B cell (primary cell): ENCODE measurements around the gene SMNDC1. TPM values are rescaled to one million over a fixed set of nuclear protein-coding genes. Genes with fewer than 3 reads are reported as not detected.

Experiments used
- ATAC-seq: fragments of 200-7000 bp; cut with Tn5 transposase; one replicate; pipeline ENCODE4 v1.10.0; 2021; ENCODE audit warnings: low read depth, mild to moderate bottlenecking, moderate number of reproducible peaks, moderate library complexity
- CTCF ChIA-PET: fragments of 350-600 bp; sonication (Branson Sonifier 250); formaldehyde crosslinking; loops from one replicate; lab custom pipeline; 2021; ENCODE audit warnings: antibody characterized with exemption, inconsistent platforms; lab: Charles Lee
- POLR2A ChIA-PET: fragments of 350-600 bp; sonication (Branson Sonifier 250); formaldehyde crosslinking; loops from one replicate; lab custom pipeline; 2021; ENCODE audit warnings: antibody characterized with exemption; lab: Charles Lee
- DNase-seq: peaks from one replicate; pipeline ENCODE4 v3.0.0; 2013
- H2AFZ ChIP-seq: 2 replicates; pipeline ENCODE4 v1.6.1; 2012; ENCODE audit warnings: mild to moderate bottlenecking, low read depth, low read length; ENCODE audit not compliant: insufficient read depth, poor library complexity, severe bottlenecking
- H3K27ac ChIP-seq, 2 donors: 1 replicate in 1 of 2; 2 replicates in 1 of 2; pipeline ENCODE4 v1.5.1; 2012 to 2013; ENCODE audit warnings: low read length in 2 of 2, mild to moderate bottlenecking in 2 of 2, moderate library complexity in 1 of 2
- H3K27me3 ChIP-seq, 4 experiments: fragments of 200-600 bp in 1 of 4; sonication (generic) in 1 of 4; replicated peaks in 1 of 4; 1 replicate in 2 of 4; 2 replicates in 2 of 4; pipeline versions ENCODE4 v1.6.1 to v1.7.0; 2013 to 2016; ENCODE audit warnings: low read length in 3 of 4, mild to moderate bottlenecking in 2 of 4, mixed read lengths in 1 of 4, moderate library complexity in 1 of 4; ENCODE audit not compliant: insufficient read depth in 4 of 4, control insufficient read depth in 3 of 4; ENCODE audit errors: control extremely low read depth in 1 of 4
- H3K36me3 ChIP-seq, 2 experiments: replicated peaks in 1 of 2; 1 replicate in 1 of 2; 2 replicates in 1 of 2; pipeline versions ENCODE4 v1.6.1 to v1.7.1; 2013; ENCODE audit warnings: low read length in 1 of 2; ENCODE audit not compliant: insufficient read depth in 2 of 2, control insufficient read depth in 1 of 2; ENCODE audit errors: control extremely low read depth in 1 of 2, extremely low read depth in 1 of 2
- H3K4me1 ChIP-seq, 2 donors: fragments of 200-600 bp in 1 of 2; sonication (generic) in 1 of 2; 1 replicate in 1 of 2; 2 replicates in 1 of 2; pipeline versions ENCODE4 v1.5.1 to v1.6.1; 2013 to 2017; ENCODE audit warnings: low read length in 2 of 2; ENCODE audit not compliant: control insufficient read depth in 2 of 2, insufficient read depth in 2 of 2
- H3K4me2 ChIP-seq: replicated peaks from 2 replicates; pipeline ENCODE3; 2012; ENCODE audit warnings: mild to moderate bottlenecking, low read depth, low read length; ENCODE audit not compliant: poor library complexity, severe bottlenecking
- H3K4me3 ChIP-seq, 5 experiments: fragments of 200-600 bp in 1 of 5; sonication (generic) in 1 of 5; 1 replicate in 3 of 5; 2 replicates in 2 of 5; pipeline versions ENCODE4 v1.5.1 to v1.7.0; 2011 to 2016; ENCODE audit warnings: low read length in 4 of 5, mild to moderate bottlenecking in 4 of 5, low read depth in 2 of 5, control low read depth in 1 of 5, moderate library complexity in 1 of 5; ENCODE audit not compliant: insufficient read depth in 1 of 5; ENCODE audit errors: control extremely low read depth in 1 of 5, extremely low read depth in 1 of 5
- H3K79me2 ChIP-seq: fragments of 200-600 bp; sonication (generic); one replicate; pipeline ENCODE4 v1.6.0; 2016; ENCODE audit warnings: low read length; ENCODE audit not compliant: control insufficient read depth, insufficient read depth
- H3K9ac ChIP-seq: fragments of 200-600 bp; sonication (generic); 2 replicates; pipeline ENCODE4 v1.6.1; 2017; ENCODE audit warnings: mild to moderate bottlenecking, low read length, moderate library complexity
- H3K9me3 ChIP-seq, 3 donors: one replicate each; pipeline versions ENCODE4 v1.6.1 to v1.7.1; 2013; ENCODE audit warnings: low read length in 2 of 3; ENCODE audit not compliant: control insufficient read depth in 2 of 3, insufficient read depth in 1 of 3; ENCODE audit errors: control extremely low read depth in 1 of 3
- H4K20me1 ChIP-seq: 2 replicates; pipeline ENCODE4 v1.6.0; 2012; ENCODE audit warnings: mild to moderate bottlenecking, low read length; ENCODE audit not compliant: insufficient read depth, control insufficient read depth, poor library complexity, severe bottlenecking
- H3K27ac Mint-ChIP-seq: one replicate; pipeline ENCODE4 v1.8.0; 2021; ENCODE audit warnings: mixed read lengths
- H3K27me3 Mint-ChIP-seq: one replicate; pipeline ENCODE4 v1.8.0; 2021; ENCODE audit warnings: mixed read lengths
- H3K4me1 Mint-ChIP-seq: one replicate; pipeline ENCODE4 v1.8.0; 2021; ENCODE audit warnings: mixed read lengths
- H3K4me3 Mint-ChIP-seq: one replicate; pipeline ENCODE4 v1.8.0; 2021; ENCODE audit warnings: mixed read lengths
- H3K9me3 Mint-ChIP-seq: one replicate; pipeline ENCODE4 v1.8.0; 2022; ENCODE audit warnings: mixed read lengths; ENCODE audit not compliant: insufficient read depth
- CTCF ChIP-seq: fragments of 200-600 bp; IDR thresholded peaks from one replicate; pipeline ENCODE4 v1.8.0; 2022; ENCODE audit warnings: antibody characterized with exemption, mild to moderate bottlenecking
- EZH2 ChIP-seq: IDR thresholded peaks from 2 replicates; pipeline ENCODE4 v1.6.1; 2012; ENCODE audit warnings: borderline replicate concordance, low read depth, mild to moderate bottlenecking, moderate library complexity, low read length; ENCODE audit not compliant: insufficient read depth, poor library complexity, severe bottlenecking
- WGBS: methylation state at CpG from one replicate; pipeline ENCODE4 v1.1.5; 2013; ENCODE audit warnings: missing lambda C conversion rate; ENCODE audit not compliant: insufficient coverage; 5-methylcytosine and 5-hydroxymethylcytosine counted together
- intact Hi-C: fragments of 100-400 bp; cut with micrococcal nuclease; formaldehyde crosslinking; loops from one replicate; pipeline ENCODE4 v1.10.0; 2022
- polyA plus RNA-seq: library from polyadenylated mRNA; depleted of rRNA; stranded (reverse); fragments of >200 nt; gene quantifications from 2 replicates; pipeline ENCODE4 v1.2.3, GENCODE V29; 2012
- total RNA-seq, 2 donors: library from RNA; stranded (reverse); fragments of 120-200 nt in 1 of 2; gene quantifications; 1 replicate in 1 of 2; 2 replicates in 1 of 2; pipeline versions ENCODE4 v1.2.3 to v1.2.4, GENCODE V29; 2013 to 2022

The SMNDC1 gene
- total and polyA plus RNA-seq, 2 donors (not counting 1 experiment from before 2014, with no cell fraction given): 12.1 to 36.0 TPM

DNA sequence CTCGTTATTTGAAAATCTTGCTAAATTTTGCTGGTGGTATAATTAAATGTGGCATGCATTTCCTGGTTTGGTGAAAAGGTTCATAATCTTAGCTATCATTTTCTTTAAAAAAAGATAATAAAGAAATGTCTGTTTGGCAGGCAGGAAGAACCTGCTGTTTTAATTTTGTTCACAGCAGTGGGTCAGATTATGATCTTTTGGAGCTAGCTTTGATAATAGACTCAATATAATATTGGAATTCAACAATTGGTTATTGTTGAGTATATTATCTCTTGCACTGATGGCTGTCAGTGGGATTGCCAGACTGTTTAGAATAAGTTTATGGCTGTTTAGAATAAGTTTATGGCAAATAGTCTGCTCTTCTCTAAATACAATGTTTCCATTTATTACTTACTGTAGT, 62.2 kb downstream of the SMNDC1 start:
- no peak overlapping the region for H3K4me2 ChIP-seq
- POLR2A ChIA-PET: no interaction called here
- no CpG with 5 or more reads among the region's 1 CpG for WGBS
- intact Hi-C loops: no loop called here
- H4K20me1 ChIP-seq: peaks cover 18% of the 10 kb centered on the region
- H2AFZ ChIP-seq: no peak overlapping the region
- H3K36me3 ChIP-seq: peaks cover 0 to 3% of the 10 kb centered on the region in 2 experiments
- CTCF ChIA-PET: interaction anchor here (1.0 kb wide), 1 partner anchor 37 kb away, joined by 4 read pairs; no protein-coding TSS in a partner anchor
- no peaks in the 10 kb centered on the region for H3K27me3 ChIP-seq
- peaks cover 16% of the 10 kb centered on the region for H3K4me1 Mint-ChIP-seq
- TF ChIP-seq EZH2: no peak
- TF ChIP-seq CTCF: no peak
- no peak overlapping the region for H3K27ac Mint-ChIP-seq
- peaks cover 19% of the 10 kb centered on the region for H3K79me2 ChIP-seq
- H3K4me1 ChIP-seq: peaks cover 3 to 6% of the 10 kb centered on the region in 2 donors
- H3K9me3 ChIP-seq: peaks cover 0 to 1% (median 0%) of the 10 kb centered on the region in 3 donors
- H3K4me3 Mint-ChIP-seq: no peak overlapping the region
- no peak overlapping the region for H3K4me3 ChIP-seq
- no peak overlapping the region for H3K9ac ChIP-seq
- DNase-seq (no peak), ATAC-seq (no peak)
- peaks cover 3% of the 10 kb centered on the region for H3K27me3 Mint-ChIP-seq
- no peak overlapping the region for H3K27ac ChIP-seq
- H3K9me3 Mint-ChIP-seq: no peaks in the 10 kb centered on the region

DNA sequence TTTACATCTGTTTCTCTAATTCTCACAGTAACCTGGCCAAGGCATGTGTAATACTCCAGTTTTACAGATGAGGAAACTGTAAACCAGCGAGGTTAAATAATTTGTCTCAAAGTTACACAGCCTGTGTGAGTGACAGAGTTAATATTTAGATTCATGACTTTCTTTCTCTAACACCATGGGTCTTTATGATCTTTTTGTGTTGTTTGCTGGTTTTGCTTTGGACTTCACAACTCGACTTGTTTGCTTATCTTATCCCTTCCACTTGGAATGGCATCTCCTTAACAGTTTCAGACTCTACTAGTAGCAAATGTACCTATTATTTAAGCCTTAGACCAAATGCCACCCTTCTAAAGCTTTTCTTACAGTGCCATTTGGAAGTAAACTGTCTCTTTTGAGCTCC, 62.9 kb downstream of the SMNDC1 start:
- Histone ChIP-seq H3K36me3 (peaks cover 0 to 3% of the 10 kb centered on the region in 2 experiments), H3K27me3 (no peaks in the 10 kb centered on the region), H3K27ac (no peak overlapping the region), H3K4me3 (no peak overlapping the region), H3K4me1 (peaks cover 3 to 6% of the 10 kb centered on the region in 2 donors), H3K9me3 (peaks cover 0 to 1% (median 0%) of the 10 kb centered on the region in 3 donors), H3K79me2 (peaks cover 25% of the 10 kb centered on the region), H3K4me2 (peak overlapping the region; percentile 1), H4K20me1 (peaks cover 18% of the 10 kb centered on the region), H3K9ac (no peak overlapping the region), H2AFZ (no peak overlapping the region)
- WGBS: no CpG with 5 or more reads among the region's 2 CpGs
- H3K9me3 Mint-ChIP-seq: no peaks in the 10 kb centered on the region
- H3K27ac Mint-ChIP-seq: no peak overlapping the region
- intact Hi-C loops: no loop called here
- no peak for DNase-seq
- peaks cover 16% of the 10 kb centered on the region for H3K4me1 Mint-ChIP-seq
- peaks cover 3% of the 10 kb centered on the region for H3K27me3 Mint-ChIP-seq
- ChIA-PET CTCF (interaction anchor here (1.0 kb wide), 1 partner anchor 38 kb away, joined by 4 read pairs; no protein-coding TSS in a partner anchor), POLR2A (interaction anchor here (1.2 kb wide), 1 partner anchor 34 kb away, joined by 3 read pairs; the partner anchor contains the start of gene MXI1)
- H3K4me3 Mint-ChIP-seq: no peak overlapping the region
- TF ChIP-seq EZH2 (no peak), CTCF (no peak)
- no peak for ATAC-seq
